ENCODE measurements around the gene RALGAPA2.

RALGAPA2 gene

DNA sequence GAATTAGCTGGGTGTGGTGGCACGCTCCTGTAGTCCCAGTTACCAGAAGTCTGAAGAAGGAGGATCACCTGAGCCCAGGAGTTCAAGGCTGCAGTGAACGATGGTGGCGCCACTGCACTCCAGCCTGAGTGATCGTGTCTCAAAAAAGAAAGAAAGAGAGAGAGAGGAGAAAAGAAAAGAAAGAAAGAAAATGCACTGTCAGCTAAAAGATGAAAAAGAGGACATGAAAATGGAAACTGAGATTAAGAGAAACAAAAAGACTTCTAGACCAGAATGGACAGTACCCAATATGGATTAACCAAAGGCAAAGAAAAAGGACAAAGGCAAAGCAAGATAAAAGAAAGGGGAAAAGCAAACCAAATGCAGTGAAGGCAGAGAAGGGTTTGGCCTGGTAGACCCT, 9.0 kb upstream of the RALGAPA2 start:
- DNase-seq (ENCODE audit: low read depth, low spot score) = no peak

DNA sequence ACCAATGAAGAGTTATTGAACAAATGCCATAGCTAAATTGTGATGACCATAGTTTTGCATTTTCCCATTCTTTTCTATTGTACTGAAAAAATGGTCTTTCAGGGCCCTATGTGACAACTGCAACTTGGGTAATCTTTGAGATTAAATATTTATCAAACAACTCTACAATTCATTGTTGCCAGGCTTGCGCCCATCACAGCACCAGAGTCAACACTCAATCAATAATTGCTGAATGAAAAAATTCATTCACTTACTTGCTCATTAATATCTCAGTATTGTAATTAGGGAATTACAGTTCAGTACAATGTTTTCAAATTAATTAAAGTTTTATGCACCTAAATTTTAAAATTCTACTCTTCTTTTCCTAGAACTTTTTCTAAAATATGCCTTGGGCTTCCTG, 7.7 kb upstream of the RALGAPA2 start:
- DNase-seq (ENCODE audit: low read depth, low spot score) = no peak

DNA sequence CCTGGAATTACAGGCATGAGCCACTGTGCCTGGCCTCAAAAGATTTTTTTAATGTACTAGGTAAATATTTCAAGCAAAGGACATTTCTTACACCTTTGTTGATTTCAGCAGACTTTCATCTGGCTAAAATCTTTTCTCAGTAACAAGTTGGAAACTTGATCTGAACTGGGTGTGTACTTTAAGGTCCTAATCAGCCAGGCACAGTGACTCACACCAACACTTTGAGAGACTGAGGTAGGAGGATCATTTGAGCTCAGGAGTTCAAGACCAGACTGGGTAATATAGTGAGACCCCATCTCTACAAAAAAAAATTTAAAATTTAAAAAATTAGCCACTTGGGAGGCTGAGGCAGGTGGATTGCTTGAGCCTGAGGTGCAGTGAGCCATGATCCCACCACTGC, 7.0 kb upstream of the RALGAPA2 start:
- DNase-seq (ENCODE audit: low read depth, low spot score) = no peak

DNA sequence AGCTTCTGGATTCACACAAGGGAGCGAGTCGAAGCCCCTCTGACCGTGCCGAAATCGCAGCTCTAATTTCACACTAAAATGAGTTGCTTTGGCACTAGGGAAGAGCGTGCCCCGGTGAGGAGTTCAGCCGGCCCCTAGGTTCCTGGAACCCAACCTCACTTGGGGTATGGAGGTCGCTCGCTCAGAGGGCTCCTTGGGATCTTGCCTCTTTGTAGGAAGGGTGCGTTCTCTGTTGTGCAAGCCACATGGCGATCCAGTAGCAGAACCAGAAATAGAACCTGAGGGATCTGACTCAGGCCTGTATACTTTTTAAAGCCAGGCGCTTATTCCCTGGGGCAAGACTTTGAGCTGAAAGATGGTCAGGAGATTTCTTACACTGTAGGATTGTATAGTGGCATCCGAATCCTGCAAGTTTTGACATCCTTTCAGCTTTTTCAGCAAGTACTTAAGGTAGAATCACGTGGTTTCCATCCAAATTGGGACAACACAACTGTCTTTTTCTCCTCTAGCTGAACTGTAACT, 861 bp upstream of the RALGAPA2 start:
- DNase-seq (ENCODE audit: low read depth, low spot score) = no peak

DNA sequence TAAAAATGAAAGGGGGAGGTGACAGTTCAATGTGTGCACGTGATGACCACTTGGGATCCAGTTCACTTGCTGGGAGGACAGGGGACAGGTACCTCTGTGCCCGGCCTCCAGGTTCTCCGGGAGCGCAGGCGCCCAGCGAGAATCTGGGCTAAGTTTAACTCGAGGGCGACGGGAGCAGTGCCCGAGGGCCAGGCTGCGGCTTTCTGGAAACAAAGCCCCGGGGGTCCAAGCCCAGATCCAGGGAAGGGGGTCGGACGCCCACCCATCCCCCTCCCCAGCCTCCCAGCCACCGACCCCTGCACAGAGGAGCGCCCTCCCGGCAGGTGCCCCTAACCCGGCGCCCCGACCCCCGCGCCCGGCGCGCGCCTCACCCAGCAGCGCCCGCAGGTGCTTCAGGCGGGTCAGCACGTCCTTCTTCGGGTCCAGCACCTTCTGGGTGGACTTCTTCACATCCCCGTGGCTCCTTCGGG, 405 bp downstream of the RALGAPA2 start:
- DNase-seq (ENCODE audit: low read depth, low spot score) = peak; percentile 22

DNA sequence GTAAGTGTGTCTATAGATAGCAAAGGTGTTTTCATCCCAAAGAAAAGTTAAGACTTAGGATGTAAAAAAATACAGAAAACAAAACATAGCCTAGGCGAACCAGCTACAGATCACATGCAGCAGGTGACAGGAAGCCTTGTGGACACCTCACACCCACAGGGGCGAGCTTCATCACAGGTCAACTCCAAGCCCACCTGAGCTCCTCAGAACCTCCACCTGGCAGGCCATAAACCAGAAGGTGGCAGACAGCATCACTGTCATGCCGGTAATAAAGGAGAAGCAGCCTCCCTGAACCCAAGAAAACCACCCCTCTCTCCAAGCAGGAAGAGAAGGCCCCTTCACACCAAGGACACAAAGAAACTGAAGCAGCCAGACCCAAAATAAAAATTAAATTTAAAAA, 1.0 kb downstream of the RALGAPA2 start:
- DNase-seq (ENCODE audit: low read depth, low spot score) = no peak

DNA sequence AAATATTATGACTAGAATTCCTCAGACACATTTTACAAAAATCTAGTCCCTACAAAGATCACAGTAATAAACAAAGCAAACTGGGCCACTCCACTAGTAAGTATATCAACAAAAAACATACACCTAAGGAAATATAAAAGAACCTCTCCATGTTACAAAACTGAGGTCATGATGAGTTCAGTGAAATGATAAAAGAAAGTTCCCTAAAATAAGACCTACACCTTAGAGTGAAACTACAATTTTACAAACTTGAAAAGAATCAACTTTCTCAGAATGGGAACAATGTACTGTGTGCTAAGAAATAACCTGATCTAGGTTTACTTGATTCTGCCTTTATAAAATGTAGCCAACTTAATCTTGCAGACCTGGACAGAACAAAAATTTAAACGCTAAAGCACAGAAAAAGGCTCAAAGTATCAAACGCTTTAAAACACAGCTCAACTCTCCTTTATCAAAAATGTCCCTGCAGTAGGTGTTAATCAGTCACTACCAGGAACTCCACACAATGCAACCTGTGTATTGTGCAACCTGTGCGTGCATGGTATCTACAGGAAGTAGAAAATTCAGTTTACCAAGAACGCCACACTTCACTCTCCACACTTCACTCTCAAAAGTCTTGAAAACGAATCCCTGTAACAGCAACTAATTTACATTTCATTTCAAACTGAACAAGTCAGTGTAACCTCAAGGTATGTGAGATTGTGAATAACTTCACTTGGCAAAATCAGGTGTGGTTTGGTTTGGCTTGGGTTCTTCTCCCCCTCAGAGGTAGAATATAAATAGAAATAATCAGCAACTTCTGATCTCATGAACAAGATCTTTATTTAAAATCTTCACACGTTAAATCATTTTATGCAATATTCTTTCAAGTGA, 1.8 kb downstream of the RALGAPA2 start:
- no peak for DNase-seq (ENCODE audit: low read depth, low spot score)

DNA sequence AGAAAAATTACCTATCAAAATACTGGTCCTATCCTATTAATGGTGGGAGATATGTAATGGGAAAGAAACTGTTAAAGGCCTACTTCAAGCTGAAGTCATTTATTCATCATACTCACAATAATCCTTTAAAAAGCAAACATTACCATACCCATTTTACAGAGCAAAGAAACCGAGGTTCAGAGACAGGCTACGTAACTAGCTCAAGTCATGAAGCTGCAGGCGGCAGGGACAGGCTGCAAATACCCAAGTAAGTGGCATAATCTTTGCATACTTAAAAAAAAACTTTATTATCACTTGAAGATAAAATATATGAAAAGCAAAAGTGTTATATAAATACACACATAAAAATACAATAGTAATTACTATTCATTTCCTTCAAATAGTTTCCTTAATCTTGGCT, 2.6 kb downstream of the RALGAPA2 start:
- DNase-seq (ENCODE audit: low read depth, low spot score) = no peak

DNA sequence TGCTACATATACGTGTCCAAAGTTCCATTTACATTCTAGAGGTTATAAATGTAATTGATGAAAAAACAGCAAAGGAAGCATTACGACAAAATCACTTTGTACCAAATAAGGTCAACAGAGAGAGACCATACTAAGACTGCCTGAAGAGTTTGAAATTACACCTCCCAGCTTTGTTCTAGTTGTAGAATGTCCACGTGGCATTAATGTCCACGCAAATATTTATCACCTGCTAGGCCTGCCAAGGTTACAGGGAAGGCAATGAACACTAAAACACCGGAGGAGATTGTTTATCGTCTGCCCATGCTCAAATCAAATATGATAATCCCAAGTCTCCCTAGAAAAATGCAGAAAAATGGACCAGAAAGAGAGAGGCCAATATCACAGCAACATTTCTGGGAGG, 6.2 kb downstream of the RALGAPA2 start:
- DNase-seq (ENCODE audit: low read depth, low spot score) = no peak

DNA sequence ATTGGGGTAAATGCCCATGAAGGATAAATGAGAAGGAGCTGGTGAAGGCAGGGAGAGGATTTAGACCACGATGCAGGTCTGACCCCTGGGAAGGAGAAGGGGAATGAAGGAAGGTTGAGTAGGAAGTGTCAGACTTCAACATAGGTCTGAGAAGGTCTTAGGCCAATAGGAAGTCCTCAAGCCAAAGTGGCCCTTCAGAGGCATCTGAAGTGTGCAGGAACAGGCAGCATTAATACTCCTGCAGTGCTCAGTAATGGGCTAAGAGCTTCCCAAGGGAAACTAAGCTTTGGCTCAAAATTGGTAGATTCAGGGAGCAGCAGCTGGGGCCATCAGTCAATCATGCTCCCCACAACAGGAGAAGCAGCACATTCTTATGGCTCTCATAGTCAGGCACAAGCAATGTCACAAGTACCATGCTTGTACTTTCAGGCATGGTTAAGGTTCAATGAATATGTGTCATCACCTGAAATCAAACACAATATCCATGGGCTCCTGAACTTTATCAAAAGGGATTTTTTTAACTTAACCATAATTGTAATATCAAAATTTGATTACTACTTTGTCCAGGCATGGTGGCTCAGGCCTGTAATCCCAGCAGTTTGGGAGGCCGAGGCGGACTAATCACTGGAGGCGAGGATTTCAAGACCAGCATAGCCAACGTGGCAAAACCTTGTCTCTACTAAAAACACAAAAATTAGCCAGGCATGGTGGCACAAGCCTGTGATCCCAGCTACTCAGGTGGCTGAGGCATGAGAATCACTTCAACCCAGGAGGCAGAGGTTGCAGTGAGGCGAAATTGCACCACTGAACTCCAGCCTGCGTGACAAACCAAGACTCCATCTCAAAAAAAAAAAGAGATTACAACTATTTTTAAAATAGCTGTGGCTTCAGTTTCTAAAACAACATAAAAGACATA, 9.9 kb downstream of the RALGAPA2 start:
- DNase-seq (ENCODE audit: low read depth, low spot score) = no peak

DNA sequence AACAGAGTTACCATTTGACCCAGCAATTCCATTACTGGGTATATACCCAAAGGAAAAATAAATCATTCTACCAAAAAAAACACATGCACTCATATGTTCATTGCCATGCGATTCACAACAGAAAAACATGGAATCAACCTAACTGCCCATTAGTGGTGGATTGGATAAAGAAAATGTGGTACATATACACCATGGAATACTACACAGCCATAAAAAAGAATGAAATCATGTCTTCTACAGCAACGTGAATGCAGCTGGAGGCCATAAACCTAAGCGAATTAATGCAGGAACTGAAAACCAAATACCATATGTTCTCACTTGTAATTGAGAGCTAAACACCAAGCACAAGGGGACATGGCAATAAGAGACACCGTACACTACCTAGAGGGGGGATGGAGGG, 12.5 kb downstream of the RALGAPA2 start:
- no peak for DNase-seq (ENCODE audit: low read depth, low spot score)

DNA sequence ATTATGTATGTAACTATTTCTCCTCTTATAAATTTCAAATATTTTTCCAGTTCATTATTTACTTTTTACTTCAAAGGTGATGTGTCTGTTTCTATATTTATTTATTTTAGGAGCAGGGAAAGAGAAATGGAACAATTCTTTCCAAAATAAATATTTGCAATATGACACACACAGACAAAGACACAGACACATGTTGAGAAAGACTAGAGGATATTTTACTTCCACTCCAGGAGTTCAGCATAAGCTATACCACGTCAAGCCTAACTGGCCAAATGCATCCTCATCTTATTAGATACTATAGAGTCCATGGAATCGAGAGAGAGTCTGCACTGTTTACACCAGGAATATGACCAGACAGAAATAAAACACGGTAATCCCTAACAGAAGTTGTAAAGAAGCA, 13.3 kb downstream of the RALGAPA2 start:
- no peak for DNase-seq (ENCODE audit: low read depth, low spot score)

DNA sequence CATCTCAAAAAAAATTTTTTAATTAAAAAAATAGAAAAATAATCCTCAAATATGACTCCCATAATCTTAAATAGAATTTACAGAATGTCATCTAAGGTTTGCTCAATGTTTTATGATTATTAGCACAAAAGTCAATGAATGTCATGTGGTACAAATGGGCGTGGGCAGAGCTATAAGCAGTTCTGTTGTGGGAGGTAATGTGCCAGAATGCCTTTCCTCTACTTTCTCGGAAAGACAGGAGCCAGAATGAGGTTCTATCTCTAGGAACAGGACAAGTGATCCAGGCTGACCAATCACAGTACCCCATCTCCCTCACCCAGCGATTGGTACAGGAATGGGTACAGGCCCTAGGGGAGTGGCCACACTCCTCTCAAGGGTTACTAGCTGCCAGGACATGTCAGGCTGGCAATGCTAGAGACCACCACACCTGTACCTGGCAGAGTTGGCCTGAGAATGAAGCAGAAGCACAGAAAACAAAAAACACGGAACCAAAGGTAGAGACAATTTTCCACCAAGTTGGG, 15.1 kb downstream of the RALGAPA2 start:
- no peak for DNase-seq (ENCODE audit: low read depth, low spot score)

DNA sequence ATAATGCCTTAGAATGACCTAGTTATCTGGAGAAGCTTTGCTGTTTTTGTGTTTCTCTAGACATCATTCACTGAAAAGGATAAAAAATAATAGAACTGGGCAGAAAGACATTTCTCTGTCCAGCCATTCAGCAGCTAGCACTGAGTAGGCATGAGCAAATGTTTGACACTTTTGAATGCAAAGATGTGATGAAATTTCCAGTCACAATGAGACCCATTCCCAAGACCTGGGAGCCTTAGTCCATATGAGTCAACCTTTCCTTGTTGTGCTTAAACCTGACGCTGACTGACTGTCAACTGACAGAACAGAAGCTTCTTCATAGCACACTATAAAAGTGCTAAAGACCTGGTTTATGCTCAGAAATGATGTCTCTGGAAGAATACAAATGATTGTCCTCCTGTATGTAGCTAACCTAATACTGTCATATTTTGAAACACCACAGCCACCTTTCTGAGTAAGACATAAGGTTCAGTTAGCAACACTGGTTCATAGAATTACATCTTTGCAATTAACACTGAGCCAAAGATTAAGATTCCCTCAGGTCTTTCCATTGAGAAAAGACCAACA, 17.1 kb downstream of the RALGAPA2 start:
- no peak for DNase-seq (ENCODE audit: low read depth, low spot score)

DNA sequence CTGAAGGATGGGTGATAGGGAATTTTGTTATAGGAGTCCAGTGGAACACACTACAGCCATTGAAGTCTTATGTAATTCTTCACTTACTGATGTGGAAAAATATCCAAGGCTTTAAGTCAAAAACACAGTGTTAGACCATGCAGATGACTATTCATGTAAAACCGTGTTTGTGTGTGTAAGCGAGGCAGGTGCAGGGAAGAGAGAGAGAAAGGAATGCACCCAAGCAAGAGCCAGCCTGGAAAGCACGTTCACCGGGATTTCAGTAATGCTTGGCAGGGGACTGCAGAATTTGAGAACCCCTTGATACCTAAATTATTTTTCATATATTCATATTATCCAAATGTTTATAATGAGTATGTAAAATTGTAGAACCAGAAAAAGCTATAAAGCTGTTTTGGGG, 17.9 kb downstream of the RALGAPA2 start:
- no peak for DNase-seq (ENCODE audit: low read depth, low spot score)

DNA sequence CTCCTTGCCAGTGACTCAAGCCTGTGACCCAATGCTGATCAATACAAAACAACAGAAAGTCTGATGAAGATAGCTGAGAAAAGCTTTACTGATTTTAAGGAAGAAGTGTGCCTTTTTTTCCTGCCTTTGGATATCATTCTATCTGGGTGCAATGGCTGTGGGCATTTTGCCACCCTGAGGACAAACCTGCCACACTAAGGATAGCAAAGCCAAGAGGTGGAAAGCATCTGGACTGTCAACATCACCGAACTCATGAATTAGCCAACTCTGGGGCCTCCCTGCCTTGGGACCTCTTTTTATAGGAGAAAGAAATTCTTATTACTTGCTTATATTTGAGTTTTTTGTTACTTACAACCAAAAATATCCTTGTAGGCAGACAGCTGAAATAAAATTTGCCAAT, 19.9 kb downstream of the RALGAPA2 start:
- no peak for DNase-seq (ENCODE audit: low read depth, low spot score)

DNA sequence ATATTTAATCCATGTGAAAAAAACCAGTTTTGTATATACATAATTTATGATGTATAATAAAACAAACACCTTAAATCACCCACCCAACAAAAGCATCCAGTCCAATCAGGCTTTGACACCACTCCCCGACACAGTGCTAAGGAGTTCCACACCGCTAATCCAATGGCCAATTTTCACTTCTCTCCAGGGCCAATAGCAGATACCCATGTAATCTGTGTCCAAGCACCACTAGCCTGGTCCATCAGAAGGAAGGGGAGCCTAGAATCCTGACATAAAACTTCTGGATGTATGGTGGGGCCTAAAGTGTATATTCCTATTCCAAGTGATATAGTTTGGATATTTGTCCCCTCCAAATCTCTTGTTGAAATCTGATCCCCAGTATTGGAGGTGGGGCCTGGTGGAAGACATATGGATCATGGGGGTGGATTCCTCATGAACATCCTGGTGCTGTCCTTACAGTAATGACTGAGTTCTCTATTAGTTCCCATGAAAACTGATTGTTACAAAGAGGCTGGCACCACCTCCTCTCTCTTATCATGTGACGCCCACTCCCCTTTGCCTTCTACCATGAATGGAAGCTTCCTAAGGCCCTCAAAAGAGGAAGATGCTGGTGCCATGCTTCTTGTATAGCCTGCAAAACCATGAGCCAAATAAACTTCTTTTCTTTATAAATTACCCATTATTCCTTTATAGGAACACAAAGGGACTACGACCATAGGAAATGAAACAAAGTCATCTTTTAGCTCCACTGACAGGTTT, 20.8 kb downstream of the RALGAPA2 start:
- DNase-seq (ENCODE audit: low read depth, low spot score) = no peak

DNA sequence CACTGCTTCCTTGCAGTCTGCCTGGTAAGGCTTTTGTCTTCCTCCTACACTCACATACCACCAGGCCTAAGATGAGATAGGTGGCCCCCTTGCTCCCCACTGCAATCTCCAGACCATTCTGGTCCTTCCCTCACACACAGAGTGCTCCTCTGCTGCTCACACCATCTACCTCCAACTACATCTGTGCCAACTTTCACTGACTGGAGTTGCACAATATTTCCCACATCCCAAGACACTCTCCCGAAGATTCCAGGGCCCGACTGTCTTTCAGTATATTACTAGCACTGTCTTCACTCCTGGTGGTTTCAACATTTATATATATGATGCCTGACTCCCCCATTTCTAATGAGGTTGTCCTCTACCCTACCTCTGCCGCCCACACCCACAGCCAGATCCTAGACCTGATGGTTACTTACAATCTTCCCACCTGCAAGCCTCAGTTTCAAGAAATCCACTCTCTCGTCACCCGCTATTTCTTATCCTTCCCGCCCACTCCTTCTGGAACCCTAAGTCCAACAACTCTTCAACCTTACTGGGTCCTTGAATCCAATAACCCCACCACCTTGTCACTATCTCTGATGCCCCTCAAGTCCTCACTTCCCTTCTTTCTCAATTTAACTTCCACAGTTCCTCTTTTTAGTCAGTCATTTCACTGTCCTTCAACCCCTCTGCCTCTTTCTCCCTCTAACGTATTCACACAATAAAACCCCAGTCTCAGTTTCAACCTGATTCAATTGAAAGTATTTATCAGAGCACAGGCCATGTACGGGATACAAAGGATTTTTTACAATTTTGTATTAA, 21.6 kb downstream of the RALGAPA2 start:
- DNase-seq (ENCODE audit: low read depth, low spot score) = no peak

DNA sequence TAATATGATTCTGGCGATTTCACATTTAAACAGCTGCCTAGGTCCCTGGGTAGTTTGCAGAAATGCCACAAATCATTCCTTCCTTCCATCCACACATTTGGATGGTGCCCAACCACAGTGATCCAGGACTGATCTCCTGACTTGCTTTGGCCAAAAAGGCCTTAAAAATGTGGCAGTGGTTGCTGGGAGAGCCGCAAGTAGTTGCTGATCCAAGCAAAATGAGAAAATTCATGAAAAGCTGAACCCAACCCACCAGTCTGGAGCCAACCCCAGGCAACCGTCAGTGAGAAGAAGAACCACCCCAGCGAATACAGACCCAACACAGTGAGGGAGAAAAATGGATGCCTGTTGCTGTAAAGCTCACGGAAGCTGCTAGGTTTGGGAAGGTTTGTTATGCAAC, 25.1 kb downstream of the RALGAPA2 start:
- DNase-seq (ENCODE audit: low read depth, low spot score) = no peak

DNA sequence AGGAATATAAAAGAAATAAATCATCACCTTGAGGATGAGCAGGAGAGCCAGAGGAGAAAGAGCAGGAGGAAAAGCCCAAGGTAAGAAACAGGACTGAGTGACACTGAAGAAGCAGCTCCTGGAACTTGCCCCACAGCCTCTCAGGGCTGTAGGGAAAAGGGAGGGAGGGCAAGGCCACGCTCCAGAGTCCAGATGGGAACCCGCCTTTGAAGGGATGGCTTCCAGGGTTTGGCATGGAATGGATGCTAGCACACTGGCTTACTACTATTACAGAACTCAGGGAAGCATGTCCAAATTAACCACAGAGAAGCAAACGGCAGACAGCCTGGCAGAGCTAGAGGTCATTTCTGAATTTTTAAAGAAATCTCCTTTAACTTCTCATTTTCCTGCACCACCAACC, 26.8 kb downstream of the RALGAPA2 start:
- no peak for DNase-seq (ENCODE audit: low read depth, low spot score)

All from ELF-1 (cell line).